ENCODE data around the gene VSIG4. TPM values are rescaled to one million over a fixed set of nuclear protein-coding genes. Genes with fewer than 3 reads are reported as not detected.

The VSIG4 gene
- polyA plus RNA-seq, 3 donors: 10.2 to 56.8 (median 25.1) TPM

DNA sequence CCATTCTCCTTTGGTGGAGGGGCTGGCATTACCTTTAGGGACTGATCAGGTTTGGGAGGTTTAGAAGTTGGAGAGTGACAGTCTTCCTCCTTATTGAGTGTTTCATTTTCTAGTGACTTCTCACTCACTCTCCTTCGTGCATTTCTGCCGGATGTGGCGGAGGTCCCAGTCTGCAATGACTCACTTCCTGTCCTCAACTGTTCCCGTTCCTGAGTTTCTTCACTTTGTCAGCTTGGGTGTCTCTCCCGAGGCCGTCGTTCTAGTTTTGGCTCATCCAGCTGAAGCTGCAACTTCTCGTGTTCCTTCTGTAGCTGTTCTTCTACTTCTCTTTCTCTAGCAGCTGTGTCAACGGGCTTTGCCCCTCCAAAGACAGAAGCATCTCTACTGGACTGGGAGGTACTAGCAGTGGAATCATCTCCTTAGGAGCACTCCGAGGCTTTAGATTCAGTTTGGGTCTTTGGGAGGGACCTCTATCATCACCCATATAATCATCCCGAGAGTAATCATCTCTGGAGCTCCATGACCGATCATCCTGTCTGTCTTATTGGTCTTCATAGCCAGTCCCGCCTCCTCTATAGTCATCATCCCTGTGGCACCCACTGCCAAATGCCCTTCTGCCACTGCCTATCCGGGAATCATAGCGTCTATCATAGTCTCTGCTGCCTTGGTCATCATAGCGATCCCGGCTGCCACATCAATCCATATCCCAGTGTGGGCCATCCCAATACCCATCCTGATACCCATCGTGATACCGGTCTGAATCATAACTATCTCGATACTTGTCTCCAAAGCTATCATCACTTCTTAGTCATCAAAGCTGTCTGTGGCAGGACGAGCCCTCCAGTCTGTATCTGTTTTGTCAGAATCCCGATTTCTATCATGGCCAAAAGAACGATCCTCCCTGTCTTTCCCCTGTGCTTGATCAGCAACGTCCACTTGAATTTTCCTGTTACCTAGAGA lies 35.3 kb upstream of the VSIG4 start:
- Histone ChIP-seq H3K9ac (ENCODE audit: insufficient read depth, low read length, poor library complexity, severe bottlenecking) (peak overlapping the region; percentile 39), H3K79me2 (ENCODE audit: insufficient read depth, low read length) (no peaks in the 10 kb centered on the region), H4K20me1 (ENCODE audit: insufficient read depth, low read length) (no peaks in the 10 kb centered on the region), H3K4me2 (replicated peaks; ENCODE audit: extremely low read depth, low read length, poor library complexity, severe bottlenecking) (peak overlapping the region; percentile 61), H3K27ac (ENCODE audit: low read depth in 1 of 2, low read length in 2 of 2) (peak overlapping the region; percentile 43 to 81), H3K4me3 (replicated peaks in 1 of 3; ENCODE audit: low read depth in 2 of 3, low read length in 3 of 3) (peak overlapping the region in 2 of 3 experiments; percentile 31 to 69), H2AFZ (ENCODE audit: insufficient read depth, low read depth, low read length, poor library complexity, severe bottlenecking) (peak overlapping the region; percentile 54), H3K9me3 (replicated peaks in 1 of 2; ENCODE audit: control insufficient read depth in 1 of 2, insufficient read depth in 1 of 2, low read length in 2 of 2) (no peaks in the 10 kb centered on the region), H3K36me3 (replicated peaks in 1 of 2; ENCODE audit: control insufficient read depth in 1 of 2, insufficient read depth in 2 of 2, low read length in 2 of 2) (no peaks in the 10 kb centered on the region), H3K4me1 (ENCODE audit: control insufficient read depth in 1 of 2, insufficient read depth in 2 of 2, low read length in 2 of 2) (peaks cover 40 to 48% of the 10 kb centered on the region in 2 donors), H3K27me3 (ENCODE audit: control insufficient read depth in 2 of 2, insufficient read depth in 2 of 2, low read length in 2 of 2) (peaks cover 0 to 19% of the 10 kb centered on the region in 2 donors)
- peaks cover 42% of the 10 kb centered on the region for H3K4me1 Mint-ChIP-seq
- peaks cover 0 to 20% (median 0%) of the 10 kb centered on the region in 3 donors for H3K27me3 Mint-ChIP-seq (ENCODE audit: low read depth in 3 of 3)
- 56% methylated on average over 10 of the region's 24 CpGs for WGBS (ENCODE audit: insufficient coverage)
- H3K36me3 Mint-ChIP-seq: no peaks in the 10 kb centered on the region
- intact Hi-C loops (cut with micrococcal nuclease): loop anchor here in 1 of 2 donors (2.0 kb wide), 1 partner anchor 28 kb away; no protein-coding TSS in a partner anchor
- peak overlapping the region; percentile 85 to 93 (median 88) for H3K27ac Mint-ChIP-seq
- H3K9me3 Mint-ChIP-seq: peaks cover 0 to 11% (median 3%) of the 10 kb centered on the region in 7 donors
- peak overlapping the region; percentile 74 to 83 for H3K4me3 Mint-ChIP-seq
- TF ChIP-seq CTCF (IDR thresholded peaks at IDR 0.05): no peak
- peak; percentile 79 to 86 (median 85) for DNase-seq

GRCh38 chrX:66071126-66071525 lies 31.2 kb upstream of the VSIG4 start:
- Histone ChIP-seq H3K79me2 (ENCODE audit: insufficient read depth, low read length) (no peaks in the 10 kb centered on the region), H3K4me3 (replicated peaks in 1 of 3; ENCODE audit: low read depth in 2 of 3, low read length in 3 of 3) (no peak overlapping the region), H3K4me1 (ENCODE audit: control insufficient read depth in 1 of 2, insufficient read depth in 2 of 2, low read length in 2 of 2) (peaks cover 35 to 41% of the 10 kb centered on the region in 2 donors), H4K20me1 (ENCODE audit: insufficient read depth, low read length) (no peaks in the 10 kb centered on the region), H3K9me3 (replicated peaks in 1 of 2; ENCODE audit: control insufficient read depth in 1 of 2, insufficient read depth in 1 of 2, low read length in 2 of 2) (no peaks in the 10 kb centered on the region), H2AFZ (ENCODE audit: insufficient read depth, low read depth, low read length, poor library complexity, severe bottlenecking) (no peak overlapping the region), H3K9ac (ENCODE audit: insufficient read depth, low read length, poor library complexity, severe bottlenecking) (no peak overlapping the region), H3K4me2 (replicated peaks; ENCODE audit: extremely low read depth, low read length, poor library complexity, severe bottlenecking) (no peak overlapping the region), H3K27me3 (ENCODE audit: control insufficient read depth in 2 of 2, insufficient read depth in 2 of 2, low read length in 2 of 2) (peaks cover 0 to 29% of the 10 kb centered on the region in 2 donors), H3K36me3 (replicated peaks in 1 of 2; ENCODE audit: control insufficient read depth in 1 of 2, insufficient read depth in 2 of 2, low read length in 2 of 2) (no peaks in the 10 kb centered on the region), H3K27ac (ENCODE audit: low read depth in 1 of 2, low read length in 2 of 2) (no peak overlapping the region)
- intact Hi-C loops (cut with micrococcal nuclease): no loop called here
- Mint-ChIP-seq H3K27ac (no peak overlapping the region), H3K4me3 (no peak overlapping the region), H3K9me3 (peaks cover 0 to 8% (median 2%) of the 10 kb centered on the region in 7 donors), H3K4me1 (peaks cover 37% of the 10 kb centered on the region), H3K27me3 (ENCODE audit: low read depth in 3 of 3) (peaks cover 0 to 23% (median 0%) of the 10 kb centered on the region in 3 donors), H3K36me3 (no peaks in the 10 kb centered on the region)
- no peak for TF ChIP-seq CTCF (IDR thresholded peaks at IDR 0.05)
- DNase-seq: no peak
- WGBS (ENCODE audit: insufficient coverage): no CpG with 5 or more reads among the region's 1 CpG
